Cardiac septum (tissue), 1 donor: ENCODE measurements around the gene CARNS1. TPM values are rescaled to one million over a fixed set of nuclear protein-coding genes. Genes with fewer than 3 reads are reported as not detected.
"Not testable (repeated sequence)": the region's sequence is repeated elsewhere in the genome, so short reads cannot be mapped to it uniquely, and the experiment has no call there.

Experiments used
- DNase-seq: peaks from one replicate; pipeline ENCODE4 v3.0.0-alpha.2; 2020; ENCODE audit warnings: low spot score
- intact Hi-C: fragments of 100-400 bp; cut with DNase I; formaldehyde crosslinking; loops from one replicate; pipeline ENCODE4 v1.14.0; 2022
- total RNA-seq: library from RNA; stranded (reverse); fragmentation: NEBNext Ultra II Directional; extraction: Animal tissue kit (Norgen Biotek cat#: 25700); gene quantifications from one replicate; pipeline ENCODE4 v1.2.1, GENCODE V29; 2021
- donor health status: DM: no; HTN: no; CAD: no.

Gene CARNS1
- total RNA-seq, 1 donor from 2014 or later, result 22.2 TPM

GRCh38 chr11:67392183-67392715, 23.2 kb upstream of the CARNS1 start:
- no peak for DNase-seq
- intact Hi-C loops, result loop anchor here (5.0 kb wide), 1 partner anchor 35 kb away; the partner anchor contains the start of gene RPS6KB2

GRCh38 chr11:67393437-67393836, 22.0 kb upstream of the CARNS1 start:
- no peak for DNase-seq
- intact Hi-C loops, result loop anchor here (5.0 kb wide), 1 partner anchor 34 kb away; the partner anchor contains the start of gene RPS6KB2

- no peak for DNase-seq
- intact Hi-C loops, result loop anchor here (5.0 kb wide), 1 partner anchor 33 kb away; the partner anchor contains the start of gene RPS6KB2
Observed at GRCh38 chr11:67393990-67394389, 21.5 kb upstream of the CARNS1 start.

- DNase-seq, result no peak
Observed at GRCh38 chr11:67395555-67396258, 19.8 kb upstream of the CARNS1 start.

GRCh38 chr11:67396259-67396581, 19.3 kb upstream of the CARNS1 start:
- no peak for DNase-seq
- intact Hi-C loops, result no loop called here

More at GRCh38 chr11:67395555-67396258, 19.8 kb upstream of the CARNS1 start:
- intact Hi-C loops, result no loop called here

GRCh38 chr11:67396587-67397389, 18.7 kb upstream of the CARNS1 start:
- intact Hi-C loops, result no loop called here
- DNase-seq, result no peak

- intact Hi-C loops, result no loop called here
- DNase-seq, result no peak
Observed at GRCh38 chr11:67397536-67397935, 17.9 kb upstream of the CARNS1 start.

GRCh38 chr11:67397986-67398660, 17.4 kb upstream of the CARNS1 start:
- no peak for DNase-seq
- intact Hi-C loops, result no loop called here

- intact Hi-C loops, result no loop called here
- no peak for DNase-seq
Observed at GRCh38 chr11:67398661-67399563, 16.6 kb upstream of the CARNS1 start.

- no peak for DNase-seq
- intact Hi-C loops, result no loop called here
Observed at GRCh38 chr11:67400251-67400941, 15.1 kb upstream of the CARNS1 start.

- intact Hi-C loops, result loop anchor here (1.0 kb wide), 2 partner anchors 68 to 82 kb away; partner anchors contain the start of genes AIP and TMEM134
- DNase-seq, result no peak
Observed at GRCh38 chr11:67400942-67401494, 14.5 kb upstream of the CARNS1 start.

GRCh38 chr11:67401495-67402191, 13.8 kb upstream of the CARNS1 start, which contains the start of gene PPP1CA:
TSS of gene PPP1CA (minus strand) at chr11:67401858. CDS start at chr11:67401782, 76 bp downstream.
- DNase-seq, result peak; percentile 97
- intact Hi-C loops, result loop anchor here (1.0 kb wide), 2 partner anchors 68 to 82 kb away; partner anchors contain the start of genes AIP and TMEM134

- intact Hi-C loops, DNase-seq: not testable (repeated sequence)
Observed at GRCh38 chr11:67402192-67402839, 13.2 kb upstream of the CARNS1 start.

- DNase-seq, intact Hi-C loops: not testable (repeated sequence)
Observed at GRCh38 chr11:67403085-67403484, 12.4 kb upstream of the CARNS1 start.

GRCh38 chr11:67404515-67405195, 10.8 kb upstream of the CARNS1 start:
- no peak for DNase-seq
- intact Hi-C loops, result no loop called here

GRCh38 chr11:67405196-67405567, 10.3 kb upstream of the CARNS1 start:
- DNase-seq, result no peak
- intact Hi-C loops, result no loop called here
